ENCODE measurements around the gene OIP5.

DNA sequence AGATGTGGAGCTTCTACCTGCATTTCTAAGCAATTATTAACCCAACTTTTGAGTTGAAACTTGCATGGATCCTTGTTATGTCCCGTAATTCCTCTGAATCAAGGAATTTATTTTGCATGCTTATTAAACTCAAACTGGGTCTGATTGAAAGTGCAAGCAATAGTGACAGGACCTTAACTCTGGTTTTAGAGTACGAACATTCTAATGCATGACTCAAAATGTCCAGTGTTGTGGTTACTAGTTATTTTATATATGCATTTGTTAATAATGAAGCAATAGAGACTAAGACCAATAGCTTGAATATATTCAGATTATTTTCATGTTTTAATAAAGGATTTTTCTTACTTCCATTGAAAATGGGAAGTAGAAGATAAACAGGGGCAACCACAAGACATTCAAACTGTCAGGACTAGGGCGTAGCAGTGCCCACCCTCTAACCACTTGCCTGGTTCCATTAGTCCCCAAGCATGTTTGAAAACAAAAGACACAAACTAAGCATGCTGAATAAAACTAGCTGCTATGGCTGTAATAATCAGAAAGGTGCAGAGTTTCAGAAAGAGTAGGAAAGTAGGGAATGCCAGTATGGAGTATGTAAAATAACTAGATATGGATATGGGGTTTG lies 28.1 kb downstream of the OIP5 start:
- TF ChIP-seq NFIC (IDR thresholded peaks at IDR 0.05) (no peak), CEBPB (IDR thresholded peaks at IDR 0.05) (no peak)

Measured in Ishikawa (cell line).